SH-SY5Y (cell line): ENCODE results near the gene DMBT1.

ENCODE experiments used
- GATA2 ChIP-seq: IDR thresholded peaks from 2 replicates; pipeline ENCODE4 v1.6.1; 2011; ENCODE audit warnings: mild to moderate bottlenecking, low read depth, low read length
- GATA3 ChIP-seq: IDR thresholded peaks from 2 replicates; pipeline ENCODE4 v1.6.1; 2011; ENCODE audit warnings: low read depth, mild to moderate bottlenecking, low read length, moderate library complexity

Gene DMBT1

GRCh38 chr10:122642726-122643605, 82.4 kb downstream of the DMBT1 start:
- TF ChIP-seq GATA3 (no peak), GATA2 (no peak)

- TF ChIP-seq GATA2 (no peak), GATA3 (no peak)
These were observed 83.5 kb downstream of the DMBT1 start for GRCh38 chr10:122643931-122644534.

- TF ChIP-seq GATA2 (no peak), GATA3 (no peak)
These were observed 86.2 kb downstream of the DMBT1 start for GRCh38 chr10:122646511-122647382.

DNA sequence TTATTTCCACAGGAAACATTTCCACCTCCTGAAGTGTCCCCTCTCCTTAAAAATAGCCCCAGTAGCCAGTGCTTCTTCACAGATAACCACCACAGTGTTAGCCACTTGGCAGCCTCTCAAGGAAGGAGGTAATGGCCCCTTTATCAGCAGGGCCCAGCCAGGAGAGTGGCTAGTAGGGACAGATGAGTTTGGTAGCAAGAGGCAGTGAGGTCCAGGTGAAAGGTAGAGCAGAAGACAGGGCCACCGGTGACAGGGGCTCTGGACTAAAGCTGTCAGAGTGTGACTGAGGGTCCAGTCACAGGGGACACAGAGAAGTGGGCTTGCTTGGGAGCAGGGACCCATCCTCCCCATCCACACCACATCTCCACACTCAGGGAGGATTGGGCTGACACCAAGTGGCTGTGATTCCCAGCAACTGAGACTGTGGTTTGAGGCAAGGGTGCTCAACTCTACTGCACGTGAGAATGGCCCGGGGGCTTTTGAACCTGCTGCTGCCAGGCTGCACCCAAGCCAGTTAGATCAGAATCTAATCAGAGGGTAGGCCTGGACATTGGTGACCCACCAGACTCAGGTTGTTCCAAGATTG, 86.9 kb downstream of the DMBT1 start:
- TF ChIP-seq GATA2 (no peak), GATA3 (no peak)

GRCh38 chr10:122648599-122649428, 88.3 kb downstream of the DMBT1 start:
- TF ChIP-seq GATA2 (no peak), GATA3 (no peak)

GRCh38 chr10:122649903-122650302, 89.3 kb downstream of the DMBT1 start:
- TF ChIP-seq GATA2 (no peak), GATA3 (no peak)

- TF ChIP-seq GATA2: no peak
- no peak for TF ChIP-seq GATA3
These were observed 89.8 kb downstream of the DMBT1 start for GRCh38 chr10:122650331-122650730.

- TF ChIP-seq GATA3 (no peak), GATA2 (no peak)
These were observed 95.2 kb downstream of the DMBT1 start for GRCh38 chr10:122655524-122656307.

- TF ChIP-seq GATA2 (no peak), GATA3 (no peak)
These were observed 95.8 kb downstream of the DMBT1 start for GRCh38 chr10:122656308-122656705.

GRCh38 chr10:122656741-122657140, 96.2 kb downstream of the DMBT1 start:
- TF ChIP-seq GATA2: no peak
- no peak for TF ChIP-seq GATA3

DNA sequence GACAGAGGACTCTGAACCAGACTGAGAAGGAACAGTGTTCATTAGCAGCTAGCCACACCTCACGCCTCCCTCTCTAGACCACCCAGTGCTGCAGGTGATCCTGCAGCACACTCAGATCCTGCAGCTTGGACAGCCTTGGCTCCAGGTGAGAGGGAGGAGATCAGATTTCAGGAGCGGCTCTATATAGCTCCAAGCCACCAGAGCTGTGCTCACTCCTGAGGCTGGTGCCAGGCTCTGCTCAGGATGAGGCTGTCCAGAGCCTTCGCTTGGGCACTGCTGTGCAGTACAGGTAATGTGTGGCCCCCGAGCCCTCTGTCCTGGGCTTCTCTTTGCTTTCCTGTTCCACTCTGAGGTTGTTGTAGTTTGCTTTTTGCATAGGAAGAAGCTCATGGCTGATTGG, 96.7 kb downstream of the DMBT1 start:
- TF ChIP-seq GATA3 (no peak), GATA2 (no peak)

DNA sequence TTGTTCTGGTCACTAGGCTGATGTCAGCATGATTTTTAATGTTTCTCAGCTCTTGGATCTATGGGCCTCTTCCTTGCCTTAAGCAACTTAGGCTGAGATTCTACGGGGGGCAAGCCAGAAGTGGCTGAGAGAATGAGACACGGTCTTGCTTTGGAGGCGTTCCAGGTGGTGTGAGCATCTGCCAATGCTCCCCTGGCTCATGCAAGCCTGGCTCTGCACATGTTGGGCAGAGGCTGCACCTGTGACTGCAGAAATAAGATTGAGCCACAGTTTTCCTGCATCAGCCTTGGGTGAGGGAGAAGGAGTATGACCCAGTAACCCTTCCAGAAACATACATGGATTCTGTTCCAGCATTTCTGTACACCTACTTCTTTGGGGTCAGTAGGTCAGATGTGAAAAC, 97.2 kb downstream of the DMBT1 start:
- TF ChIP-seq GATA2: no peak
- no peak for TF ChIP-seq GATA3
